D721Med (cell line): ENCODE results near the gene INPP5F.

Experiments
- DNase-seq: peaks from one replicate; pipeline ENCODE4 v3.0.0; 2011; ENCODE audit warnings: low spot score; ENCODE audit not compliant: insufficient read length
- FAIRE-seq: peaks from 2 replicates; lab custom pipeline; 2011; peaks lifted over from hg19 to GRCh38; lab: Jason Lieb, UNC
- CTCF ChIP-seq: IDR thresholded peaks from 2 replicates; pipeline ENCODE4 v1.5.1; 2012; ENCODE audit warnings: mild to moderate bottlenecking, control low read depth; ENCODE audit not compliant: insufficient read depth; ENCODE audit errors: missing control alignments

The INPP5F gene

GRCh38 chr10:119878524-119878923, 152.7 kb downstream of the INPP5F start:
- no peak for FAIRE-seq

More at GRCh38 chr10:119878524-119878923, 152.7 kb downstream of the INPP5F start:
- no peak for TF ChIP-seq CTCF
- no peak for DNase-seq
